GM21528 (cell line): ENCODE measurements around the gene PPCS.

ENCODE experiments used
- ATAC-seq: cut with Tn5 transposase; IDR thresholded peaks from one replicate; pipeline ENCODE4 v1.9.1; 2021; ENCODE audit warnings: mild to moderate bottlenecking, moderate library complexity; ENCODE audit not compliant: unreplicated experiment, low FRiP score

Gene PPCS

DNA sequence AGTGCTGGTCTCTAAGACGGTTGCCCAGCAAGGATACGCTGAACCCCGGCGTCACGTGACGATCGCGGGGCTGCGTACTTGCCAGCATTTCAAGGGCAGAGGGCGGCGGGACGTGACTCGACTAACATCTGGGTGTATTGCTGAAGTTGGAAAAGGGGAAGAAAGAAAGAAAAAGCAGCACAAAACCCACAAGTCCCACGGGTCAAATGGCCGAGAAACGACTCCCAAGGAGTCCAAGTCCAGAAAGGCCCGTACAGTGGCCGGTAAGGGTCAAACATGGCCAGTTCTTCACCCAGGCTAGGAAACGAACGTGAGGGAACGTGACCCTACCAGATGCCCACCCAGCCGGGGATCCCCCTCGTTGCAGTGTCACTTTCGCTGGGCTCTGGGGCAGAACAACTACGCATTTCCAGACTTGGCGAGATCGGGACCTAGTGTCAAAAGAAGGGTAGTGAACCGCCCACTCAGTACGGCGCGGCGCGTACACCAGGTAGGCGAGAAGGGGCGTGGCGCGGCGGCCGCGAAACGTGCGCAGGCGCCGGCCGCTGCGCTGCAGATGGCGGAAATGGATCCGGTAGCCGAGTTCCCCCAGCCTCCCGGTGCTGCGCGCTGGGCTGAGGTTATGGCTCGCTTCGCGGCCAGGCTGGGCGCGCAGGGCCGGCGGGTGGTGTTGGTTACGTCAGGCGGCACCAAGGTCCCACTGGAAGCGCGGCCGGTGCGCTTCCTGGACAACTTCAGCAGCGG, at the start of gene PPCS, which contains the start of gene ZMYND12:
Gene PPCS (plus strand): TSS at position 534 of the 744 bp plus-strand sequence. CDS start 23 bp downstream, at position 557.
Gene ZMYND12 (minus strand): TSS at position 13 of the 744 bp plus-strand sequence. CDS start 25 bp downstream, outside the sequence.
- peak; percentile 84 for ATAC-seq

DNA sequence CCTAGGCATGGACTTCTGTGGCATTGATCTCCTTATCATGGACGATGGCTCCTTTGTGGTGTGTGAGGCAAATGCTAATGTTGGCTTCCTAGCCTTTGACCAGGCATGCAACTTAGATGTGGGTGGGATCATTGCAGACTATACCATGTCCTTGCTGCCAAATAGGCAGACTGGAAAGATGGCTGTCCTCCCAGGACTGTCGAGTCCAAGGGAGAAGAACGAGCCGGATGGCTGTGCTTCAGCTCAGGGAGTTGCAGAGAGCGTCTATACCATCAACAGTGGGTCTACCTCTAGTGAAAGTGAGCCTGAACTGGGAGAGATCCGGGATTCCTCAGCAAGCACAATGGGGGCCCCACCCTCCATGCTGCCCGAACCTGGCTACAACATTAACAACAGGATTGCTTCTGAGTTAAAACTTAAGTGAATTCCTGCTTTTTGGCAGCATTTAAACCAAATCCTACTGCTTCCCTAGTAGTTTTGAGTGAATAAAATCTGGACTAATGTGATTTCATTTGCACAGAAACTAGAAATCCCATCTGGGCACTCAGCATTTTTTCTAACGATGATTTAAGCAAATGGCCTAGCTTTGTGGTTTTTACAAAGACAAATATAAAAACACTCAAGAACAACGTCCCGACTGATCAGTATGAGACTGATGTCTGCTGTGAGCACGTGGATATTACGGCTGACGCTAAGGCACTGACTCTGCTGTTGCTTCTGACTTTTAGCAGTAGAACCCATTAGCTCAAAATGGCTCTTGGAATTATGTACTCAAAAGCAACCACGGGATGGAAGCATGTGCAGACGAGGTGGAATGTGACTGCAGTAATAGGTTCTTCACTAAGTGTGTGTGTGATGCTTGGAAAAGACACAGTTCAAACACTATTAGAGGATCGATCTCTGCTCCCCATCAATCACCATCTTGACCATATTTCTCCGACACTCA, 41.5 kb upstream of the PPCS start:
- no peak for ATAC-seq

DNA sequence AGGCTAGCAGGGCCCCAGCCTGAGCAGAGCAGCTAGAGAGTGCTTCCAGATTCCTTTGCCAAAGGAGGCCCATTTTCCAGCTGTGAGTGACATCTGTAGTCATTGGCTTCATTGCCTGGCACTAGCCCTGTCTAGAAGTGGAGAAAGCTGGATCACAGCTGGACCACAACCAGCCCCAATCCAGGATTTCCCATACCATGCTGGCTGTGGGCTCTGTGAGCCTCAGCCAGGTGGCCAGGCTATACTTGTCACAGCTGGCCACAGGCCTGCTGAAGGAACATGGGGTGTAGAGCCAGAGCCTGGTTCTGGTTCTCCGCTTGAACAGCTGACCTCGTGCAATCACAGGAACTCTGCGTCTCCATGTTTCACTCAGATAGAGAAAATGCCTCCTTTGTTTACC, 39.2 kb upstream of the PPCS start:
- no peak for ATAC-seq

DNA sequence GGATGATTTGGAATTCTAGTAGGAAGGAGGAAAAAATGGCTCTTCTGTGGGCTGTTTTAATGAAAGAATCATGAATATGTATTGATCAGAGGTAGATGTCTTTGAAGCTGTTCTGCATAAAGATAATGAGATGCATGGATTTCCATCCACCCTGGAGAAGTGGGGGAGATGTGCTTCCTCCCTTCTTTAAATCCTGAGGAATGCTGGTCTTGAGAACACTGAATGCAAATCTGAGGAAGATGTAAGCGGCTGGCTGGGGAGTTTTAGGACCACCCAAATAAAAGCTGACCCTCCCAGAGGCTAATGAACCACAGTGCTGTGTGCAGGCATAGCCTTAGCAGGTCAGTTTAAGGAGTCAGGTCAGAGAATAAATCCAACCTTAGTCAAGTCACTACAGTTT, 37.8 kb upstream of the PPCS start:
- ATAC-seq: no peak

DNA sequence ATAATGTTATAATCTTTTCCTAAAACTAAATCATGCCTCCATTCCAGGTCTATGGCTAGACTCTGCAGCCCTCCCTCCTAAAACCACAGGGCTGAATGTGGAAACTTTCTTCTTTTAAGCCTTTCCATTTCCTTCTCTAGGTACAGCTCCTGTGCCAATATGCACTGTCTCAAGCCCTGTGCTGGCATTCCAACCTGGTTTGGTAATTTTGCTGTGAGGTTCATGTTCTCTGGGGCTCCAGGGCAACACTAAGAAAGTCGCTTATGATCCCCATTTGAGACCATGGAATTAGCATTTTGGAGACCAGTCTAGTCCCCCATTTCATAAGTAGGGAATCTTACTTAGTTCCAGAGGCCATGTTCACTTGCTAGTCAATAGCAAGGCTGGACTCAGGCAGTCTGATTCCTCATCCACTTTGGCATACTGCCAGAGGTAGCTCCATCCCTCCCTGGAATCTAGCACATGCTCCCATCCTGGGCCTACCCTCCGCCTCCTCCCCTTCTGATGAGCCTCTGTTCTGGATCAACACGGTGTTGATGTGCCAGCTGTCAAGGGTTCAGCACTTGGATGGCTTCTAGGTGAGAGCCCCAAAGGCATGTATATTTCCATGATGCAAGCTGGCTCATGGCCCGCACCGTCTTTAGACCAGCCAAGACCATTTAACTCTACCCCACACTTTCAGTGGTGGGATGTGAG, 37.1 kb upstream of the PPCS start:
- no peak for ATAC-seq

DNA sequence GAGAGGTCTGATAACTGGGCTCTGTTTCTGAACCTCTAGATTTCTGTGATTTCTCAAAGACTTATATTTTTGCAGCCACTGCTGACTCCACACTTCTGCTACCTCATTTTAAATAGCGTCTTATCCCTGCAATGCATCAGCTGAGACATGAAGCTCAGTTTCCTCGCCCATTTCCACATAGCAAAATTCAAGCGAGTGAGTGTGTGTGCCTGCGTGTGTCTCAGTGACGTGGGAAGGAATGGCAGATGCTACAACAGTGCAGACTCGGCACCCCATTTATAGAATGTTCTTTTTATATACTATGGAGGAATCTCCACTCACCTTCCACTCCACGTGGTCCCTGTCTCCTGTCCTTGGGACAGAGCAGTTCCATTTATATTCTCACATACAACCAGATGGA, 36.2 kb upstream of the PPCS start:
- no peak for ATAC-seq

DNA sequence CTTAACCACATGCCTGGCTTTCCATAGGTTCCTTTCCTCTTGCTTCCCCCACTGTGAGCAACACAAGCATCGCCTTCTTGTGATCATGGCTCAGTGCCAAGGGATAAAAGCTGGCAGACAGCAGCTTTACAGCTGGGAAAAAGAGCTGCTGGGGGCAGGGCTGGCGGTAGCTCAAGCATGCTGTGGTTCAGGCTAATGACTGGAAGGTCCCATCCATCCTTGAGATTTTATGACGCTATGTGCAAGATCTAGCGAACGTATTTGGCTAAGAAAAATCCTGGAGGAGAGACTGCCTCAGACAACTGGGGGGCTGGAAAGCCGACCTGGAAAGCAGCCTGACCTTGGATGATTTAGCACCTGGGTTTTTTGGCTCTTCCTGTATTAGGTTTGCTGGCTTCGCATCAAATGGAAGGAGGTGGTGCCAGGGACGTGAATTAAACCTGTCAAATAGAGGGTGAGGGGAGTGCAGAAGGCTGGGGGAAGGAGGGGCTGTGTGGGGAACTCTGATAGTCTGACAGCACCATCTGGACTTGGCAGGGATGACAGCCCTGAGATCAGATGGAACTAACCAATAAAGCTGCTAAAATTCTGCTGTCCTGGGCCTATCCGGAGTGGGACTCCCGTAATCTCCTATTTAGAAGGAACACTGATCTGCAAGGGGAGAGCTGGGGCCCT, 35.3 kb upstream of the PPCS start:
- ATAC-seq: no peak

DNA sequence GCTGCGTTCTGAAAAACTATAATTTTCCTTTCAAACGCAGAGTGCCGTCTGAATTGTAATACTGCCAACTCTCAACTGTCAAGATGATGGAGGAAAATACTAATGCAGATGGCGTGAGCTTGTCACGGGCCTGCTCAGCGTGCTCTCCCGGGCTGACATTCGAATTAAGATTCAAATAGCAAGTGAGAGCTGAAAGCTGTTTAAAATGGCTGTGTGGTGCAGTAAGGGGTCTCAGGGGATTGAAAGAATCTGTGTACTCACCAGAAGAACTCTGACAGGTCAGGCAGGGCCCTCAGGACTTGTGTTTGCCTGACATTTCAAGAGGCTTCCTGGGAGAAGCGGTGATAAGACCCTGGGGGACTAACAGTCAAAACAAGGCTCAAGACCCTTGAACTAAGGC, 33.6 kb upstream of the PPCS start:
- ATAC-seq: no peak

DNA sequence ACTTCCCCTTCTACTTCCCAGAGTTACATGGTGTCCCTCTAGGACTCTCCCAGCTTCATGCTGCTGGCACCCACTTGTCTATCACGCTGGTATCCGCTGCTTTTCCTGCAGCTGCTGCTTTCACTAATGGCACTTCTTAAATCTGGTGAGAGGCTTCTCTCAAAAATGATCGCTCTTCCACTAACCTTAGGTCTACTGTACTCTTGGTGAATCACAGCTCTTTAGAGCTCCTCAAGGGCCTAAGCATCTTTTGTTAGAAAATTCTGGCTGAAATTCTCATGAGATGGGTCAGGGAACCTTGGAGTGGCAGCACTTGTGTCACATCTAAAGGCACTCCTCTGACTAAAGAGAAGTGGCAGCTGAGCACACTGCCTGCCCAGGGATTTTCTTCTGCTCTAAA, 32.7 kb upstream of the PPCS start:
- ATAC-seq: no peak

DNA sequence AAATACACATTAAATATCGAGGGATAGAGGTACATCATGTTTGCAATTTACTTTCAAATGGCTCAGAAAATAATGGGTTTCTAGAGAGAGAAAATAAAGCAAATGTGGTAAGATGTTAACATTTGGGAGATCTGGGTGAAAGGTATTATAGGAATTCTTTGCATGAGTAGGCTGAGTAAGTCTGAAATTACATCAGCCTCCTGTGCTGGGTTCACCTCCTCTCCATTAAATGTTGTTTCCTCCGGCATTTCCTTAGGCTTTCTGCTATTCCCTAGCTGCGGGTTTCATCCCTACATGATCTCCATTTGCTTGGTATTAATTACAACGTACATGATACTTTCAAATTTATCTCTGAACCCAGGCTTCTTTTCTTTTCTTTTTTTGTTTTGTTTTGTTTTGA, 32.1 kb upstream of the PPCS start:
- ATAC-seq: no peak

DNA sequence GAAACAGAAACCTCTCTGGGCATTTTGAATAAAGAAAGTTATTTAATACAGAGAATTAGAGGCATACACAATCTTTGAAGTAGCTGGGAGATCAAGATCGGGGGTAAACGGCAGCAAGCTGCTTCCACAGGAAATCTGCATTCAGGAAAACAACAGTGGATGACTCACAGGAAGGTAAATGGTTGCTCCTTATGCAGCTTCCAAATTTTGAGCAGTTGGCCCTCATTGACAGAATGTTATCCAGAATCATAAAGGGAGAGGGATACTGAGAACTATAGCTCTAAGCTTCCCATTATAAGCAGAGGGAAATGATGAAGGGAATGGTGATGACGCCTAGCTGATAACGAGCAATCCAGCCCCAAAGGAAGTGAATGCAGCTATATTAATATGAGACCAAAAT, 29.1 kb upstream of the PPCS start:
- ATAC-seq: no peak

DNA sequence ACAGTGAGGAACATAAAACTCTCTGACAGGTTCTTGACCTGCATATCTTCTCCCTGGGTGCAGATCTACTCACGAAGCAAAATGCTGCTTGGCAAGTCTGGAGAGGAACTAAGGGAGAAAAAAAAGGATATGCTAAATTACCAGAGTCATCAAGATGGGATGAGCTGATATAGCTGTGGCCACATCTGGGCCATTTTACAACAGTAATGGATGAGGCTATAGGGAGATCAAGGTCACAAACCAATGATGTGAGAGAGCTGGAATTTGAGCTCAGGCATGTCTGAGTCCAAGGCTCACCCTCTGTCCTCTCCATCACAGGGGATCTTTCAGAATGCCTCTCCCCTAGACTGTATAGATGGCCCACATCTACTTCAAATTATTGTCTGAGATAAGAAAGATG, 26.7 kb upstream of the PPCS start:
- ATAC-seq: no peak

DNA sequence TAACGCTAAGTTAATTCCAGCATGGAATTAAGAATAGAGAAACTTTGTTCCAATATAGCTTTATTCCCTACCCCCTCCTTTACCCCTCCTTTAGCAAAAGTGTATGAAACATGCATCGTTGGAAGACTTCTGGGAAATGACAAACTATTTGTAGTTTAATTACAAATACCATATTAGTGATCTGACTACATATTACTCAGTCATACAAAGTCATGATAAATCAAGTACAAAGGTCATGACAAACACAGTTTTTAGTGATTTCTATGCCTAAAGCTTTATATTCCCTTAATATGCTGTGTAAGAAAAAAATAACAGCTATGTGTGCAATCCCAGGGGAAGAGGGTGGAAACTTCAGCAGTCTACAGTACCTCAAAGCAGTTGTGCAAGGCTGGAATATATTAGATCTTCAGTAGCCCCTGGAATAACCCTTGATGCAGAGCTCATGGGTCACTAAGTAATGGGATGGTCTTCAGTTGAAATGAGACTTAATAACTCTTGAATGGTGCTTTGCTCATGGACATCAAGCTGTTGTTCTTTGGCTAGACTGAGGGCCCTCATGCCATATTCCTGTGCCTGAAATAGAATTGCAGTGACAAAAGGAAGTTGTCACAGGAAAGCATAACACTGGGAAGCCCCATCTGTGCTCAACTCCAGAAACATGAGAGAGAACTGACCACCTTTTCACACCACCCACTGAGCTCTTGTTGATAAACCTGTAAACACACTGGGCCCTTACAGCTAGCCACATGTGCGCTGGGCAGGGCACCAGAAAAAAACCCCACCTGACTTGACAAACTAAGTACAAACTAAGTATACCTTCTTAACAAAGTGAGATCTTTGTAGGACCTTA, 25.8 kb upstream of the PPCS start:
- no peak for ATAC-seq

DNA sequence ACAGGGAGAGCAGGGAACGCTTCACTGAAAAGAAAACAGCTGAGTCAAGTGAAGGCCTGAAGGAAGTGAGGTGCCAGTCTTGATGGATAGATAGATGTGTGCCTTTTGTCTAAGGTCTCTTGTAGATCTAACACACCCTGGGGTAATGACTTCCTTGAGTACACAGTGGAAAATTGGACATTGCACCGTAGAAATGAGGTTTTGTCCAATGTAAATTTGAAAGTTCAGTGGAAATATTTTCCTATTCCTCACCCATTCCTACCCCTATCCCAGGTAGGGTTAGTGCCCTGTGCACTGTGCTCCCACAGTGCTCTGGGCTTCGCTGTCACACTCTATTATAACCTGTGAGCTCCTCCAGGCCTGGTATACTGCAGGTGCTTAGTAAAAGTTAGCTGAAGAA, 24.8 kb upstream of the PPCS start:
- no peak for ATAC-seq

DNA sequence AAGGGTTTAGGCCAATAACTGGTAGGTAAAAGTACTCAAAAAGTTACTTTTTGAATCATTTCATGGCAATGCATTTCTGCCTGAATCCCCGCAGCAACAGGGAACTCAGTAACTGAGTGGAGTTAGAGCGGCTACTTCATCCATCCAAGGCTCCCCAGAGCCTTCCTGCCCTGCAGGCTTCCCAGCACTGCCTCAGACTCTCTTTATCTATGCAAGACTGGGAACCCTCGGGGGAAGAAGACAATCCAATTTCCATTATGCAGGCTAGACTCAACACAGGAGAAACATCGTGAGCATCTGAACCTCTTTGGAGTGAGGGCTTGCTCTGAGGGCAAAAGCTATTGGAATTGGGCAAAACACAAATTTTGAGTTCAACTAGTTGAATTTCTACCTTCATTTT, 23.6 kb upstream of the PPCS start:
- ATAC-seq: no peak

DNA sequence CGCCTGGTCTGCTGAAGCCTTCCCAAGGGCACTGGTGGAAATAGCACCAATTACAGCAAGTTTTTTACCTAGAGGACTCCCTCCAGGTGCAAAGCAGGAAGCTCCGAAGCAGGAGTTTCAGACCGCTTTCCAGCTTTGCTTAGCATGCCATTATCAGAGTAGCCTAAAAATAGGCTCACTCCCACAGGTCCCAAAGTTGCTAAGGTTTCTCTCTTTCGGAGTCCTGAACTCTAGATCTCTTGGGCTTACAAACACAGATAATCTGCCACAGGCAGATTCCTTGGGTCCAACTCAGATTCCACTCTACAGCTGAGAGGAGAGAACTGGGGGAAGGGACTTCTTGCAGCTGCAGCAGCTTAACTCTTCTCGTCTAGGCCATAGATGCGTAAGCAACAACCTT, 23.0 kb upstream of the PPCS start:
- no peak for ATAC-seq

DNA sequence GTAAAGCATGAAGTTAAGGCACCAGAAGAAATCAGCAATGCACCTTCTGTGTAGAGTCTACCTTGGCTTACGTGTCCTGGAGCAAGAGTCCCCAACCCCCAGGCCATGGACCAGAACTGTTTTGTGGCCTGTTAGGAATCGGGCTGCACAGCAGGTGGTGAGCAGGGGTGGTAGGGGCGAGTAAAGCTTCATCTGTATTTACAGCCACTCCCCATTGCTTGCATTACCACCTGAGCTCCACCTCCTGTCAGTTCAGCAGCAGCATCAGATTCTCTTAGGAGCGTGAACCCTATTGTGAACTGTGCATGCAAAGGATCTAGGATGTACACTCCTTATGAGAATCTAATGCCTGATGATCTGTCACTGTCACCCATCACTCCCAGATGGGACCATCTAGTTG, 22.0 kb upstream of the PPCS start:
- no peak for ATAC-seq

DNA sequence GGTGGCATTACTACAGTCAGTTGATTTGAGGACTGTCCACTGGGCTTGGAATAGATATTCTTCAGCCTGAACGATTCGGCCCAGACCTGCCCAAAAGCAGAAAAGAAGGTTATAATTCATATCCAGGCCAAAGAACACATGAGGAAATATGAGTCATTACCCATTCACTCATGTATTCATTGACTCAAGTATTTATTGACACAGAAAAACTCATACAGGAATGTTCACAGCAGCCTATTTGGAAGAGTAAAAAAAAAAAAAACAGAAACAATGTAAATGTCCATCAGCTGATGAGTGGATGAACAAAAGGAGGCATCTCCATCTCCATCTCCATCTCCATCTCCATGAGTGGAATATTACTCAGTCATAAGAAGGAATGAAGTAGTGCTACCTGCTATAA, 16.4 kb upstream of the PPCS start:
- no peak for ATAC-seq

DNA sequence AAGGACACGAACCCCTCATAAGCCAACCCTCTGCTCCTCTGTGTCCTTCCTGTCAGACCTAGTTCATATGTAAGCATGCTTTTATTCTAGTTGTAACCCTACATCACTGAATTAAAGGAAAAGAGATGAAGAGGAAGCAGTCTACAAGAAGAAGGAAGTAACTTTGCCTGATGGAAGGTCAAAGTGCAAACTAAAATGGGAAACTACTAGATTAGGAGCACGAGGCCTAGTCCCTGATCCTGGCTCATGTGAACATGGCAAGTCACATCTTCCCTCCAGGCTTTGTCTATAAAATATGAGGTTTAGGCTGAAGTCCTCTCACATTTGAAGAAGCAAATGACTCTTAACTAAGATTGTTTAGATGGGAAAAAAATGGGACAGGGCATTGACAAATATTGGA, 13.7 kb upstream of the PPCS start:
- no peak for ATAC-seq

DNA sequence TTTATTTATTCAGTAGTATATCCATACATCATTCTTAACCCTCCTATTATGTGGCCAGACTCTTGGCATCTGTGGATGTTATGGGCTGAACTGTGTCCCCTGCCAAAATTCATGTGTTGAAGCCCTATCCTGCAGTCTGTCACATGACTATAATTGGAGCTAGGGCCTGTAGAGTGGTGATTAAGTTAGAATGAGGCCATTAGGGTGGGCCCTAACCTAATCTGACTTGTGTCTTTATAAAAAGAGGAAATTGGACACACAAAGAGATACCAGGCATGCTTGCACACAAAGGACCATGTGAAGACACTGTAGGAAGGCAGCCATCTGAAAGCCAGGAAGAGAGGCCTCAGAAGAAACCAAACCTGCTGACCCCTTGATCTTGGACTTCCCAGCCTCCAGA, 7.1 kb upstream of the PPCS start:
- no peak for ATAC-seq
